Adrenal gland (tissue), 12 donors: Measurements from ENCODE around the gene SFXN5. TPM values are rescaled to one million over a fixed set of nuclear protein-coding genes. Genes with fewer than 3 reads are reported as not detected.

Experiments
- DNase-seq, 7 donors: peaks; one replicate each; pipeline ENCODE4 v3.0.0-alpha.2; 2019 to 2020
- H3K27ac ChIP-seq, 5 donors: fragments of 200-600 bp; sonication (generic) in 4 of 5; 1 replicate in 3 of 5; 2 replicates in 2 of 5; pipeline versions ENCODE4 v1.5.1 to v1.8.0; 2016 to 2020; ENCODE audit warnings: mild to moderate bottlenecking in 1 of 5
- H3K27me3 ChIP-seq: fragments of 200-600 bp; 2 replicates; pipeline ENCODE4 v1.8.0; 2021
- H3K36me3 ChIP-seq, 2 donors: fragments of 200-600 bp; replicated peaks in 1 of 2; 1 replicate in 1 of 2; 2 replicates in 1 of 2; pipeline versions ENCODE4 v1.5.1 to v1.8.0; 2018 to 2022
- H3K4me1 ChIP-seq, 2 donors: fragments of 200-600 bp; replicated peaks in 1 of 2; 1 replicate in 1 of 2; 2 replicates in 1 of 2; pipeline versions ENCODE4 v1.5.1 to v1.8.0; 2018 to 2021
- H3K4me3 ChIP-seq, 4 donors: fragments of 200-600 bp; sonication (generic) in 3 of 4; one replicate each; pipeline ENCODE4 v1.5.1; 2016 to 2018
- H3K9me3 ChIP-seq, 3 donors: fragments of 200-600 bp; sonication (generic) in 1 of 3; replicated peaks in 1 of 3; 1 replicate in 2 of 3; 2 replicates in 1 of 3; pipeline versions ENCODE4 v1.5.1 to v1.8.0; 2016 to 2021
- CTCF ChIP-seq, 6 experiments: fragments of 450-650 bp in 4 of 6; fragments of 200-600 bp in 2 of 6; sonication (generic) in 1 of 6; IDR thresholded peaks; 1 replicate in 5 of 6; 2 replicates in 1 of 6; pipeline versions ENCODE4 v1.5.1 to v1.8.0; 2016 to 2021; ENCODE audit warnings: antibody characterized with exemption in 6 of 6, mild to moderate bottlenecking in 2 of 6, moderate library complexity in 1 of 6
- POLR2A ChIP-seq, 2 donors: fragments of 450-650 bp; IDR thresholded peaks; one replicate each; pipeline ENCODE4 v1.6.1; 2017; ENCODE audit warnings: antibody characterized with exemption in 2 of 2, mild to moderate bottlenecking in 2 of 2, moderate library complexity in 1 of 2
- whole genome bisulfite sequencing, 4 donors: extraction: QIAGEN DNeasy Blood & Tissue Kit in 2 of 4; methylation state at CpG; one replicate each; pipeline versions ENCODE4 v1.1.5 to v1.1.7; 2013 to 2017; 5-methylcytosine and 5-hydroxymethylcytosine counted together
- intact Hi-C, 2 donors: fragments of 100-400 bp; cut with DNase I; formaldehyde crosslinking; loops; one replicate each; pipeline versions ENCODE4 v1.14.1 to v1.15.0; 2022 to 2023
- polyA plus RNA-seq, 3 donors: library from polyadenylated mRNA; stranded (reverse); fragments of 200-250 nt in 2 of 3; fragments of 350-450 nt in 1 of 3; fragmentation: Illumina TruSeq in 1 of 3; extraction: RNeasy Lipid Tissue Mini Kit (QIAGEN cat#74804) in 1 of 3; gene quantifications; one replicate each; pipeline ENCODE4 v1.2.3, GENCODE V29; 2013 to 2014
- total RNA-seq, 9 donors: library from RNA; depleted of rRNA in 4 of 9; stranded (reverse); fragments of >200 nt in 4 of 9; fragments of 120-200 nt in 1 of 9; fragmentation: NEBNext Ultra II Directional in 1 of 9; extraction: Animal tissue kit (Norgen Biotek cat#: 25700) in 1 of 9; gene quantifications; one replicate each; pipeline versions ENCODE4 v1.1.0 to v1.2.4, GENCODE V29; 2013 to 2023
- donor health status: healthy with polysubstance abuse.
- donor health status: Bipolar disorder and iron deficiency.
- donor health status: DM: yes; HTN: yes; CAD: no.
- donor health status: DM: no; HTN: no; CAD: no.
- donor health status: DM: no; HTN: no; CAD: no.
- donor health status: DM: yes; HTN: yes; CAD: no.

SFXN5 gene
- total and polyA plus RNA-seq, 12 donors: 12.2 to 56.5 (median 32.7) TPM

- no peak for DNase-seq
- intact Hi-C loops: no loop called here
- no peak overlapping the region for H3K27ac ChIP-seq
- no peak overlapping the region for H3K4me3 ChIP-seq
- H3K27me3 ChIP-seq: no peaks in the 10 kb centered on the region
- H3K9me3 ChIP-seq: no peaks in the 10 kb centered on the region
- H3K4me1 ChIP-seq: no peaks in the 10 kb centered on the region
- 81 to 90% (median 84%) methylated on average over 6 to 8 of the region's 8 CpGs for WGBS, 4 donors
- TF ChIP-seq POLR2A (IDR thresholded peaks at IDR 0.05) (no peak), CTCF (IDR thresholded peaks at IDR 0.05) (no peak)
- H3K36me3 ChIP-seq: peaks cover 0 to 6% of the 10 kb centered on the region in 2 donors
Observed at GRCh38 chr2:73021371-73022010, 50.0 kb downstream of the SFXN5 start.

- WGBS, 4 donors: 83 to 91% (median 88%) methylated on average over 9 to 12 of the region's 12 CpGs
- H3K27ac ChIP-seq: no peak overlapping the region
- no peaks in the 10 kb centered on the region for H3K27me3 ChIP-seq
- H3K4me3 ChIP-seq: no peak overlapping the region
- DNase-seq: peak in 1 of 7 donors; percentile 19
- H3K36me3 ChIP-seq: peaks cover 0 to 6% of the 10 kb centered on the region in 2 donors
- no peak for TF ChIP-seq CTCF (IDR thresholded peaks at IDR 0.05)
- no peak for TF ChIP-seq POLR2A (IDR thresholded peaks at IDR 0.05)
- intact Hi-C loops: no loop called here
- no peaks in the 10 kb centered on the region for H3K4me1 ChIP-seq
- H3K9me3 ChIP-seq: no peaks in the 10 kb centered on the region
Observed at GRCh38 chr2:73020657-73021370, 50.7 kb downstream of the SFXN5 start.

- Histone ChIP-seq H3K4me1 (no peaks in the 10 kb centered on the region), H3K36me3 (peaks cover 0 to 6% of the 10 kb centered on the region in 2 donors), H3K9me3 (no peaks in the 10 kb centered on the region), H3K27me3 (no peaks in the 10 kb centered on the region), H3K4me3 (no peak overlapping the region), H3K27ac (no peak overlapping the region)
- intact Hi-C loops: no loop called here
- DNase-seq: no peak
- TF ChIP-seq POLR2A (IDR thresholded peaks at IDR 0.05) (no peak), CTCF (IDR thresholded peaks at IDR 0.05) (no peak)
- WGBS, 4 donors: 91 to 98% (median 94%) methylated on average over 8 of the region's 8 CpGs
Observed at GRCh38 chr2:73020306-73020656, 51.2 kb downstream of the SFXN5 start.

GRCh38 chr2:73018188-73018825, 53.2 kb downstream of the SFXN5 start:
- Histone ChIP-seq H3K36me3 (peaks cover 0 to 6% of the 10 kb centered on the region in 2 donors), H3K4me3 (no peak overlapping the region), H3K4me1 (no peaks in the 10 kb centered on the region), H3K27ac (no peak overlapping the region), H3K27me3 (no peaks in the 10 kb centered on the region), H3K9me3 (no peaks in the 10 kb centered on the region)
- no peak for TF ChIP-seq POLR2A (IDR thresholded peaks at IDR 0.05)
- TF ChIP-seq CTCF (IDR thresholded peaks at IDR 0.05): no peak
- intact Hi-C loops: no loop called here
- WGBS, 4 donors: 86 to 93% (median 91%) methylated on average over 2 of the region's 2 CpGs
- DNase-seq: no peak
